Measurements from ENCODE around the gene OTX1.

OTX1 gene

DNA sequence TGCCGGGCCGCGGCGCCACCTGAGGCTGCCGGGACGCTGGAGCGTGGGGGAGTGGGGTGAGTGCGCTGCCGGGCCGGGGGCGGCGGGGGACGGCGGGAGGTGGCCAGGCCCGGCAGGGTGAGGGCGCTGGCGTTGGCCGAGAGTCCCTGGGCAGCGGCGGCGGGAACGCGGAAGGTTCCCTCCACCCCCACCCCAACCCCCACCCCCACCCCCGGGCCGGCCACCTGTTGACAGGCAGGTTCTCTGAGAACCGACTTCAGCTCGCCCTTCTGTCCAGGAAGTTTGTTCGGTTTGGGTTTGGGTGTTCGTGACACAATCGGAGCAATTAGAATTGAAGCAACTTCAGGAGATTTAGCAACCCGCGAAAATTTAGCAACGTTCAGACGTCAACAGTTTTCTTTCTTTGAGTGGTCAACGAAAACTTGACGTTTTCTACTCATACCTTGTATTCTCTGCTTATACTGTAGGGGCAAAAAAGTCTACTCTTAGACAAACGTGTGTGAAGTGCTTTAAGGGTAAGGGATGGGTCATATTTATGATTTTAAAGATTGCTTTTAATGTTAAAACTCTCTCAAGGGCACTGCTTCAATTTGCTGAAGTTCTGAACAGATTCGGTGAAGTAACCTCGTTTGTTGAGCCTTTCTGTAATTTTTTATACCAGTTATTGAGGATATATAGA lies 9.3 kb downstream of the OTX1 start:
- no peak for TF ChIP-seq TAF1 (IDR thresholded peaks at IDR 0.05; ENCODE audit: borderline replicate concordance, insufficient read depth, low read length)
- TF ChIP-seq, protein P1, sequence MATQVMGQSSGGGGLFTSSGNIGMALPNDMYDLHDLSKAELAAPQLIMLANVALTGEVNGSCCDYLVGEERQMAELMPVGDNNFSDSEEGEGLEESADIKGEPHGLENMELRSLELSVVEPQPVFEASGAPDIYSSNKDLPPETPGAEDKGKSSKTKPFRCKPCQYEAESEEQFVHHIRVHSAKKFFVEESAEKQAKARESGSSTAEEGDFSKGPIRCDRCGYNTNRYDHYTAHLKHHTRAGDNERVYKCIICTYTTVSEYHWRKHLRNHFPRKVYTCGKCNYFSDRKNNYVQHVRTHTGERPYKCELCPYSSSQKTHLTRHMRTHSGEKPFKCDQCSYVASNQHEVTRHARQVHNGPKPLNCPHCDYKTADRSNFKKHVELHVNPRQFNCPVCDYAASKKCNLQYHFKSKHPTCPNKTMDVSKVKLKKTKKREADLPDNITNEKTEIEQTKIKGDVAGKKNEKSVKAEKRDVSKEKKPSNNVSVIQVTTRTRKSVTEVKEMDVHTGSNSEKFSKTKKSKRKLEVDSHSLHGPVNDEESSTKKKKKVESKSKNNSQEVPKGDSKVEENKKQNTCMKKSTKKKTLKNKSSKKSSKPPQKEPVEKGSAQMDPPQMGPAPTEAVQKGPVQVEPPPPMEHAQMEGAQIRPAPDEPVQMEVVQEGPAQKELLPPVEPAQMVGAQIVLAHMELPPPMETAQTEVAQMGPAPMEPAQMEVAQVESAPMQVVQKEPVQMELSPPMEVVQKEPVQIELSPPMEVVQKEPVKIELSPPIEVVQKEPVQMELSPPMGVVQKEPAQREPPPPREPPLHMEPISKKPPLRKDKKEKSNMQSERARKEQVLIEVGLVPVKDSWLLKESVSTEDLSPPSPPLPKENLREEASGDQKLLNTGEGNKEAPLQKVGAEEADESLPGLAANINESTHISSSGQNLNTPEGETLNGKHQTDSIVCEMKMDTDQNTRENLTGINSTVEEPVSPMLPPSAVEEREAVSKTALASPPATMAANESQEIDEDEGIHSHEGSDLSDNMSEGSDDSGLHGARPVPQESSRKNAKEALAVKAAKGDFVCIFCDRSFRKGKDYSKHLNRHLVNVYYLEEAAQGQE (IDR thresholded peaks at IDR 0.05; ENCODE audit: insufficient read depth in 1 of 2, low read depth in 2 of 2, low read length in 2 of 2), result no peak
- no peak for TF ChIP-seq FOXP2 (optimal IDR thresholded peaks at IDR 0.05; ENCODE audit: borderline replicate concordance, extremely low read depth, extremely low read length, insufficient read depth)
- no peak for TF ChIP-seq POLR2AphosphoS5 (IDR thresholded peaks at IDR 0.05; ENCODE audit: low read depth, low read length)

- TF ChIP-seq, protein P1 (IDR thresholded peaks at IDR 0.05; ENCODE audit: insufficient read depth in 1 of 2, low read depth in 2 of 2, low read length in 2 of 2), result no peak
- TF ChIP-seq SIN3A (IDR thresholded peaks at IDR 0.05; ENCODE audit: borderline replicate concordance, insufficient read depth, low read length) (no peak), FOXP2 (optimal IDR thresholded peaks at IDR 0.05; ENCODE audit: borderline replicate concordance, extremely low read depth, extremely low read length, insufficient read depth) (no peak), POLR2AphosphoS5 (IDR thresholded peaks at IDR 0.05; ENCODE audit: low read depth, low read length) (no peak), TAF1 (IDR thresholded peaks at IDR 0.05; ENCODE audit: borderline replicate concordance, insufficient read depth, low read length) (no peak)
These were observed 9.9 kb downstream of the OTX1 start for GRCh38 chr2:63060472-63060991.

DNA sequence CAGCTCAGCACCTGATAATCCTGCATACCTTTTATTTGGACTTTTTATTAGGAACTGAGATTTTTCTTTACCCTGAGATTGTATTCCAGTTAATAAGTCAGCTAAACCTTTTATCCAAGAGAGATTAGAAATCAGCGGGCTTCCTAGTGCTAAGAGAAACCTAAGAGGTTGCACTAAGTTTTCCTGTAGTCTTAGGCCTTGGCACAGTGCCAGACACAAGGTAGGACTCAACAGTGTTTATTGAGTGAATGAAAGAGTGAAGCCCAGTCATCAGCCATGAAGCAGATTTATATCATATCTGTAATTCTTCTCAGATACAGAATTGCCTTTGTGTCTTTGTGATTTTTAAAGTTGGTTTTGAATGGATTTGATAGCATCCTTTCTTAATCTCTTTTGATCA lies 13.6 kb downstream of the OTX1 start:
- TF ChIP-seq TAF1 (IDR thresholded peaks at IDR 0.05; ENCODE audit: borderline replicate concordance, insufficient read depth, low read length), result no peak
- TF ChIP-seq, protein P1 (IDR thresholded peaks at IDR 0.05; ENCODE audit: insufficient read depth in 1 of 2, low read depth in 2 of 2, low read length in 2 of 2), result no peak
- TF ChIP-seq POLR2AphosphoS5 (IDR thresholded peaks at IDR 0.05; ENCODE audit: low read depth, low read length), result no peak
- no peak for TF ChIP-seq SIN3A (IDR thresholded peaks at IDR 0.05; ENCODE audit: borderline replicate concordance, insufficient read depth, low read length)
- TF ChIP-seq FOXP2 (optimal IDR thresholded peaks at IDR 0.05; ENCODE audit: borderline replicate concordance, extremely low read depth, extremely low read length, insufficient read depth), result no peak

DNA sequence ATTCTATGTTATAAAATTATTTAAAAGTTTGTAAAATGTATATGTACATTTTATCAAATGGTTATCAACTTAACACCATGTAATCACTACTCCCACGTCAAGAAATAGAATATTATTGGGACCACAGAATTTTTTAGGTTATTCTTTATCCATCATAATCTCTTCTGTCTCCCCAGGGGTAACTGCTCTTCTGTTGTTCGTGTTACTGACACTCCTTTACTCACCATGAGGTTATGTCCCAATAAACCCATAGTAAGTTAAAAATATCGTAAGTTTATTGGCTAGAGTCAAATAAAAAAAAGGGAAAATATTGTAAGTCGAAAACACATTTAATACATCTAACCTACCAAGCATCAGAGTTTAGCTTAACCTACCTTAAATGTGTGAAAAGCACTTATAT lies 14.0 kb downstream of the OTX1 start:
- TF ChIP-seq TAF1 (IDR thresholded peaks at IDR 0.05; ENCODE audit: borderline replicate concordance, insufficient read depth, low read length) (no peak), FOXP2 (optimal IDR thresholded peaks at IDR 0.05; ENCODE audit: borderline replicate concordance, extremely low read depth, extremely low read length, insufficient read depth) (no peak), SIN3A (IDR thresholded peaks at IDR 0.05; ENCODE audit: borderline replicate concordance, insufficient read depth, low read length) (no peak), POLR2AphosphoS5 (IDR thresholded peaks at IDR 0.05; ENCODE audit: low read depth, low read length) (no peak)
- TF ChIP-seq, protein P1 (IDR thresholded peaks at IDR 0.05; ENCODE audit: insufficient read depth in 1 of 2, low read depth in 2 of 2, low read length in 2 of 2), result no peak

Measured in PFSK-1 (cell line).